GM21576 (cell line): ENCODE results near the gene CPLANE1.
"Not testable (repeated sequence)": the region's sequence is repeated elsewhere in the genome, so short reads cannot be mapped to it uniquely, and the experiment has no call there.

ENCODE experiments used
- ATAC-seq: cut with Tn5 transposase; IDR thresholded peaks from one replicate; pipeline ENCODE4 v1.9.1; 2021; ENCODE audit warnings: mild to moderate bottlenecking, moderate library complexity; ENCODE audit not compliant: unreplicated experiment

The CPLANE1 gene

GRCh38 chr5:37121465-37121864 lies 127.7 kb downstream of the CPLANE1 start:
- ATAC-seq: no peak

- no peak for ATAC-seq
Observed at GRCh38 chr5:37121027-37121426, 128.1 kb downstream of the CPLANE1 start.

GRCh38 chr5:37120270-37120669 lies 128.9 kb downstream of the CPLANE1 start:
- ATAC-seq: no peak

- no peak for ATAC-seq
Observed at GRCh38 chr5:37116359-37116758, 132.8 kb downstream of the CPLANE1 start.

- ATAC-seq: peak; percentile 27
Observed at GRCh38 chr5:37112383-37112991, 136.7 kb downstream of the CPLANE1 start.

GRCh38 chr5:37111426-37112382 lies 137.5 kb downstream of the CPLANE1 start:
- ATAC-seq: peak; percentile 91

- ATAC-seq: no peak
Observed at GRCh38 chr5:37110135-37110534, 139.0 kb downstream of the CPLANE1 start.

- no peak for ATAC-seq
Observed at GRCh38 chr5:37109338-37109737, 139.8 kb downstream of the CPLANE1 start.

- ATAC-seq: no peak
Observed at GRCh38 chr5:37103302-37103701, 145.9 kb downstream of the CPLANE1 start.

- not testable (repeated sequence) for ATAC-seq
Observed at GRCh38 chr5:37099267-37099666, 149.9 kb downstream of the CPLANE1 start.

- ATAC-seq: not testable (repeated sequence)
Observed at GRCh38 chr5:37093795-37094194, 155.4 kb downstream of the CPLANE1 start.

GRCh38 chr5:37090781-37091180 lies 158.4 kb downstream of the CPLANE1 start:
- ATAC-seq: no peak

- no peak for ATAC-seq
Observed at GRCh38 chr5:37090123-37090726, 159.0 kb downstream of the CPLANE1 start.

- no peak for ATAC-seq
Observed at GRCh38 chr5:37088009-37088408, 161.2 kb downstream of the CPLANE1 start.

GRCh38 chr5:37086466-37087173 lies 162.6 kb downstream of the CPLANE1 start:
- ATAC-seq: no peak

- ATAC-seq: not testable (repeated sequence)
Observed at GRCh38 chr5:37086026-37086425, 163.2 kb downstream of the CPLANE1 start.

GRCh38 chr5:37082977-37083376 lies 166.2 kb downstream of the CPLANE1 start:
- ATAC-seq: not testable (repeated sequence)

GRCh38 chr5:37080697-37081096 lies 168.5 kb downstream of the CPLANE1 start:
- no peak for ATAC-seq

- ATAC-seq: no peak
Observed at GRCh38 chr5:37077146-37077545, 172.0 kb downstream of the CPLANE1 start.

- no peak for ATAC-seq
Observed at GRCh38 chr5:37075399-37075950, 173.7 kb downstream of the CPLANE1 start.
